IMR-90 (cell line): ENCODE results near the gene FEN1. TPM values are rescaled to one million over a fixed set of nuclear protein-coding genes. Genes with fewer than 3 reads are reported as not detected.
A peak's percentile ranks its signal among the peaks of the same experiment; 100 is the strongest.

Experiments used
- ATAC-seq: fragments of 200-7000 bp; cut with Tn5 transposase; 2 replicates; pipeline ENCODE4 v1.9.1; 2020; ENCODE audit warnings: low read depth, mild to moderate bottlenecking, moderate library complexity
- BruUV-seq: library from RNA; stranded (reverse); fragments of 400-500 nt; replicated peaks from 2 replicates; lab custom pipeline; 2021; lab: Mats Ljungman, UMichigan
- CTCF ChIA-PET: fragments of 300-600 bp; formaldehyde crosslinking; extraction: SDS; loops from one replicate; lab custom pipeline; 2021; ENCODE audit warnings: antibody characterized with exemption; lab: Yijun Ruan, JAX
- POLR2A ChIA-PET: fragments of 300-600 bp; sonication (Branson Sonifier 250); formaldehyde crosslinking; loops from one replicate; lab custom pipeline; 2022; ENCODE audit warnings: antibody characterized with exemption; ENCODE audit not compliant: unreplicated experiment; lab: Charles Lee
- DNase-seq: peaks from one replicate; pipeline ENCODE4 v3.0.0; 2013
- H2AFZ ChIP-seq: replicated peaks from 2 replicates; pipeline ENCODE3; 2013; ENCODE audit warnings: low read length, mild to moderate bottlenecking; ENCODE audit not compliant: poor library complexity
- H2AK5ac ChIP-seq: 2 replicates; pipeline ENCODE4 v1.6.1; 2013; ENCODE audit warnings: low read depth, low read length, inconsistent platforms
- H2AK9ac ChIP-seq: replicated peaks from 2 replicates; pipeline ENCODE3; 2013; ENCODE audit warnings: mild to moderate bottlenecking, low read depth, low read length, moderate library complexity; ENCODE audit not compliant: poor library complexity
- H2BK120ac ChIP-seq: 2 replicates; pipeline ENCODE4 v1.6.1; 2013; ENCODE audit warnings: low read depth, low read length, inconsistent platforms
- H2BK15ac ChIP-seq: 3 replicates; pipeline ENCODE4 v1.6.1; 2013; ENCODE audit warnings: low read depth, low read length, inconsistent platforms
- H2BK20ac ChIP-seq: 2 replicates; pipeline ENCODE4 v1.6.1; 2013; ENCODE audit warnings: low read depth, mild to moderate bottlenecking, inconsistent platforms, low read length, moderate library complexity
- H2BK5ac ChIP-seq: 2 replicates; pipeline ENCODE4 v1.6.1; 2013; ENCODE audit warnings: mild to moderate bottlenecking, low read depth, low read length, inconsistent platforms; ENCODE audit not compliant: poor library complexity, severe bottlenecking
- H3K14ac ChIP-seq: replicated peaks from 2 replicates; pipeline ENCODE4 v1.6.1; 2013; ENCODE audit warnings: low read depth, low read length, inconsistent platforms
- H3K18ac ChIP-seq: 2 replicates; pipeline ENCODE4 v1.6.1; 2013; ENCODE audit warnings: low read depth, low read length, control low read depth
- H3K23ac ChIP-seq: 2 replicates; pipeline ENCODE4 v1.6.1; 2013; ENCODE audit warnings: low read depth, low read length, inconsistent platforms
- H3K27ac ChIP-seq: 2 replicates; pipeline ENCODE4 v1.5.1; 2013; ENCODE audit warnings: mild to moderate bottlenecking, control low read depth, low read length; ENCODE audit not compliant: insufficient read depth
- H3K27me3 ChIP-seq: 2 replicates; pipeline ENCODE4 v1.6.1; 2013; ENCODE audit warnings: low read length; ENCODE audit not compliant: control insufficient read depth, insufficient read depth
- H3K36me3 ChIP-seq: 2 replicates; pipeline ENCODE4 v1.6.1; 2013; ENCODE audit warnings: low read length, mixed read lengths; ENCODE audit not compliant: control insufficient read depth, insufficient read depth
- H3K4ac ChIP-seq: 2 replicates; pipeline ENCODE4 v1.6.1; 2013; ENCODE audit warnings: low read depth, low read length, inconsistent platforms
- H3K4me1 ChIP-seq: 2 replicates; pipeline ENCODE4 v1.6.1; 2013; ENCODE audit warnings: low read length, mixed read lengths; ENCODE audit not compliant: control insufficient read depth, insufficient read depth
- H3K4me2 ChIP-seq: 2 replicates; pipeline ENCODE4 v1.6.1; 2013; ENCODE audit warnings: low read depth, mild to moderate bottlenecking, control low read depth, low read length, moderate library complexity
- H3K4me3 ChIP-seq: 2 replicates; pipeline ENCODE4 v1.5.1; 2013; ENCODE audit warnings: low read depth, mild to moderate bottlenecking, control low read depth, low read length, moderate library complexity; ENCODE audit not compliant: insufficient read depth
- H3K56ac ChIP-seq: 2 replicates; pipeline ENCODE4 v1.6.1; 2013; ENCODE audit warnings: low read length, inconsistent platforms; ENCODE audit not compliant: insufficient read depth; ENCODE audit errors: extremely low read depth
- H3K79me1 ChIP-seq, 2 experiments: 2 replicates each; pipeline ENCODE4 v1.6.1; 2013; ENCODE audit warnings: low read length in 2 of 2, inconsistent platforms in 1 of 2, low read depth in 1 of 2
- H3K9ac ChIP-seq: 2 replicates; pipeline ENCODE4 v1.6.1; 2013; ENCODE audit warnings: low read depth, low read length, control low read depth
- H3K9me1 ChIP-seq: 2 replicates; pipeline ENCODE4 v1.6.1; 2013; ENCODE audit warnings: low read length, inconsistent platforms; ENCODE audit not compliant: insufficient read depth
- H3K9me3 ChIP-seq: 2 replicates; pipeline ENCODE4 v1.6.1; 2013; ENCODE audit warnings: low read length; ENCODE audit not compliant: control insufficient read depth, insufficient read depth
- H4K20me1 ChIP-seq: 2 replicates; pipeline ENCODE4 v1.6.1; 2013; ENCODE audit warnings: low read length, inconsistent platforms; ENCODE audit not compliant: insufficient read depth
- H4K5ac ChIP-seq: 2 replicates; pipeline ENCODE4 v1.6.1; 2013; ENCODE audit warnings: mild to moderate bottlenecking, low read depth, low read length, control low read depth
- H4K8ac ChIP-seq, 2 experiments: 2 replicates each; pipeline ENCODE4 v1.6.1; 2013; ENCODE audit warnings: low read depth in 2 of 2, low read length in 2 of 2, control low read depth in 1 of 2, inconsistent platforms in 1 of 2
- H4K91ac ChIP-seq: 2 replicates; pipeline ENCODE4 v1.6.1; 2013; ENCODE audit warnings: low read depth, low read length, inconsistent platforms; ENCODE audit not compliant: insufficient read depth
- CHD1 ChIP-seq: IDR thresholded peaks from 2 replicates; pipeline ENCODE4 v1.6.1; 2012; ENCODE audit warnings: low read depth, low read length, improper control_type of control experiment
- CTCF ChIP-seq: conservative IDR thresholded peaks from 2 replicates; pipeline ENCODE4 v1.5.1; 2012; ENCODE audit warnings: mild to moderate bottlenecking, low read depth, low read length, improper control_type of control experiment
- MAZ ChIP-seq: IDR thresholded peaks from 2 replicates; pipeline ENCODE4 v1.6.1; 2012; ENCODE audit warnings: low read depth, mild to moderate bottlenecking, low read length, improper control_type of control experiment, moderate library complexity, borderline replicate concordance
- WGBS, 2 experiments: methylation state at CpG; one replicate each; pipeline versions ENCODE4 v1.1.5 to v1.1.7; 2013; ENCODE audit warnings: missing lambda C conversion rate in 2 of 2; ENCODE audit not compliant: insufficient read length in 1 of 2; ENCODE audit errors: extremely low coverage in 2 of 2; 5-methylcytosine and 5-hydroxymethylcytosine counted together
- dilution Hi-C: fragments of 300-500 bp; cut with HindIII; formaldehyde crosslinking; loops from one replicate; pipeline ENCODE4 v1.14.3; 2018; ENCODE audit warnings: low sequenced_read_pairs; ENCODE audit not compliant: unreplicated experiment
- in situ Hi-C: fragments of 300-500 bp; cut with MboI; formaldehyde crosslinking; loops from 3 replicates; pipeline ENCODE4 v1.14.3; 2019; ENCODE audit warnings: low sequenced_read_pairs, inconsistent platforms, mixed read lengths
- intact Hi-C: fragments of 100-400 bp; cut with micrococcal nuclease; formaldehyde crosslinking; loops from 2 replicates; pipeline ENCODE4 v1.10.0; 2022
- polyA plus RNA-seq, 3 experiments: library from polyadenylated mRNA; depleted of rRNA; stranded (reverse); fragments of >200 nt; gene quantifications; 2 replicates each; pipeline ENCODE4 v1.2.3, GENCODE V29; 2012; ENCODE audit warnings: low replicate concordance in 1 of 3
- total RNA-seq: library from RNA; depleted of rRNA; stranded (reverse); fragments of >200 nt; gene quantifications from 2 replicates; pipeline ENCODE4 v1.2.3, GENCODE V29; 2012

Gene FEN1
- total and polyA plus RNA-seq, 2 of the 4 experiments (the other 2 are of a cell fraction) = 23.0 to 41.9 TPM

- peak; percentile 48 for DNase-seq
- Histone ChIP-seq H4K8ac (peak overlapping the region; percentile 67 to 92), H2AK9ac (peak overlapping the region; percentile 88), H2AK5ac (peak overlapping the region; percentile 59; the same call in 1 of the 2 replicates), H3K36me3 (no peaks in the 10 kb centered on the region), H4K91ac (peak overlapping the region; percentile 81), H3K4me3 (no peak overlapping the region), H3K18ac (peak overlapping the region; percentile 54; the same call in 1 of the 2 replicates), H2BK120ac (0 out of 2 replicates have a peak overlapping the region, but pooled peaks have one; percentile 48), H3K4me1 (peaks cover 10% of the 10 kb centered on the region), H3K79me1 (no peaks in the 10 kb centered on the region; a peak in 1 of 4 replicates), H3K14ac (0 out of 2 replicates have a peak overlapping the region, but pooled peaks have one; percentile 22), H3K27ac (peak overlapping the region; percentile 49), H4K5ac (peak overlapping the region; percentile 88; the same call in 1 of the 2 replicates), H3K4ac (peak overlapping the region; percentile 65), H3K9ac (peak overlapping the region; percentile 35; the same call in 1 of the 2 replicates), H3K56ac (no peak overlapping the region), H2BK15ac (no peak overlapping the region), H4K20me1 (no peaks in the 10 kb centered on the region), H3K9me3 (no peaks in the 10 kb centered on the region), H2AFZ (peak overlapping the region; percentile 78), H2BK5ac (peak overlapping the region; percentile 39), H3K23ac (no peak overlapping the region), H2BK20ac (no peak overlapping the region), H3K27me3 (no peaks in the 10 kb centered on the region), H3K9me1 (no peaks in the 10 kb centered on the region), H3K4me2 (peak overlapping the region; percentile 14)
- ChIA-PET CTCF (interaction anchor here (0.6 kb wide), 1 partner anchor 58 kb away, joined by 3 read pairs; no protein-coding TSS in a partner anchor), POLR2A (no interaction called here)
- in situ Hi-C loops = no loop called here
- dilution Hi-C loops = no loop called here
- intact Hi-C loops = no loop called here
- 61% methylated on average over 10 of the region's 33 CpGs; no CpG with 5 or more reads in 1 of the 2 experiments for WGBS, 2 experiments
- TF ChIP-seq MAZ (peak; percentile 47; the same call in 1 of the 2 replicates), CTCF (peak; percentile 47), CHD1 (no peak)
- ATAC-seq = peak; percentile 80
- no TSS peak for BruUV-seq
Observed at GRCh38 chr11:61769169-61769920, 23.4 kb upstream of the FEN1 start.
